Stimulated activated CD8-positive, alpha-beta memory T cell treated with anti-CD3 and anti-CD28 coated beads, Interleukin-2, amount 100 ng/mL, for 1 hour (primary cell): Measurements from ENCODE around the gene PGS1.

Experiments
- DNase-seq, 2 donors: peaks; one replicate each; pipeline ENCODE4 v3.0.0-alpha.2; 2020; ENCODE audit warnings: low read depth in 2 of 2

Gene PGS1

GRCh38 chr17:78473951-78474613, 95.6 kb downstream of the PGS1 start:
- no peak for DNase-seq
